Putamen (tissue), 1 donor: ENCODE results near the gene ZNF700.
"Not testable (repeated sequence)": the region's sequence is repeated elsewhere in the genome, so short reads cannot be mapped to it uniquely, and the experiment has no call there.

Source experiments
- DNase-seq: peaks from one replicate; pipeline ENCODE4 v3.0.0-alpha.2; 2016; ENCODE audit warnings: low spot score

ZNF700 gene

DNA sequence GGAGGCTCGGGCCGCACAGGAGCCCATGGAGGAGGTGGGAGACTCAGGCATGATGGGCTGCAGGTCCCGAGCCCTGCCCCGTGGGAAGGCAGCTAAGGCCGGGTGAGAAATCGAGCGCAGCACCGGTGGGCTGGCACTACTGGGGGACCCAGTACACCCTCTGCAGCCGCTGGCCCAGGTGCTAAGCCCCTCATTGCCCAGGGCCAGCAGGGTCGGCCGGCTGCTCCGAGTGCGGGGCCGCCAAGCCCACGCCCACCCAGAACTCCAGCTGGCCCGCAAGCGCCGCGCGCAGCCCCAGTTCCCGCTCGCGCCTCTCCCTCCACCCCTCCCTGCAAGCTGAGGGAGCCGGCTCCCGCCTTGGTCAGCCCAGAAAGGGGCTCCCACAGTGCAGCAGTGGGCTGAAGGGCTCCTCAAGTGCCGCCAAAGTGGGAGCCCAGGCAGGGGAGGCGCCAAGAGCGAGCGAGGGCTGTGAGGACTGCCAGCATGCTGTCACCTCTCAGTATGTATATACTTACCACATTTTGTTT lies 16.5 kb downstream of the ZNF700 start:
- DNase-seq: not testable (repeated sequence)

- DNase-seq: no peak
Observed at GRCh38 chr19:11942008-11942842, 17.3 kb downstream of the ZNF700 start.

DNA sequence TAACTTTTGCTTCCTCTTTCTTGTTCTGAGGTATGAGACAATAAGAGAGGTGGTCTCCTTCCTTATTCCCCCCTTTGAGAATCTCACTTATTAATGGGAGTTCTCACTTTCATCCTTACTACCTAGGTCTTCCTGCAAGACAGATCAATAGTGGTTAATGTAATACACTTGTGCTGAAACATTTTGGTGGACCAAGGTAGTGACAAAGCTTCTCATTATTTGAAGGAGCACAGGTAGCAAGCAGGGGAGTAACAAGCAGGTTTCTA lies 17.9 kb downstream of the ZNF700 start:
- no peak for DNase-seq

GRCh38 chr19:11944656-11945055 lies 19.7 kb downstream of the ZNF700 start:
- no peak for DNase-seq

DNA sequence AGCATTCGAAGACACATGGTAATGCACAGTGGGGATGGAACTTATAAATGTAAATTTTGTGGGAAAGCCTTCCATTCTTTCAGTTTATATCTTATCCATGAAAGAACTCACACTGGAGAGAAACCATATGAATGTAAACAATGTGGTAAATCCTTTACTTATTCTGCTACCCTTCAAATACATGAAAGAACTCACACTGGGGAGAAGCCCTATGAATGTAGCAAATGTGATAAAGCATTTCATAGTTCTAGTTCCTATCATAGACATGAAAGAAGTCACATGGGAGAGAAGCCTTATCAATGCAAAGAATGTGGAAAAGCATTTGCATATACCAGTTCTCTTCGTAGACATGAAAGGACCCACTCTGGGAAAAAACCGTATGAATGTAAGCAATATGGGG lies 23.7 kb downstream of the ZNF700 start:
- no peak for DNase-seq

GRCh38 chr19:11949201-11949600 lies 24.3 kb downstream of the ZNF700 start:
- DNase-seq: no peak

- not testable (repeated sequence) for DNase-seq
Observed at GRCh38 chr19:11949614-11950080, 24.7 kb downstream of the ZNF700 start.

- no peak for DNase-seq
Observed at GRCh38 chr19:11950312-11950711, 25.4 kb downstream of the ZNF700 start.

DNA sequence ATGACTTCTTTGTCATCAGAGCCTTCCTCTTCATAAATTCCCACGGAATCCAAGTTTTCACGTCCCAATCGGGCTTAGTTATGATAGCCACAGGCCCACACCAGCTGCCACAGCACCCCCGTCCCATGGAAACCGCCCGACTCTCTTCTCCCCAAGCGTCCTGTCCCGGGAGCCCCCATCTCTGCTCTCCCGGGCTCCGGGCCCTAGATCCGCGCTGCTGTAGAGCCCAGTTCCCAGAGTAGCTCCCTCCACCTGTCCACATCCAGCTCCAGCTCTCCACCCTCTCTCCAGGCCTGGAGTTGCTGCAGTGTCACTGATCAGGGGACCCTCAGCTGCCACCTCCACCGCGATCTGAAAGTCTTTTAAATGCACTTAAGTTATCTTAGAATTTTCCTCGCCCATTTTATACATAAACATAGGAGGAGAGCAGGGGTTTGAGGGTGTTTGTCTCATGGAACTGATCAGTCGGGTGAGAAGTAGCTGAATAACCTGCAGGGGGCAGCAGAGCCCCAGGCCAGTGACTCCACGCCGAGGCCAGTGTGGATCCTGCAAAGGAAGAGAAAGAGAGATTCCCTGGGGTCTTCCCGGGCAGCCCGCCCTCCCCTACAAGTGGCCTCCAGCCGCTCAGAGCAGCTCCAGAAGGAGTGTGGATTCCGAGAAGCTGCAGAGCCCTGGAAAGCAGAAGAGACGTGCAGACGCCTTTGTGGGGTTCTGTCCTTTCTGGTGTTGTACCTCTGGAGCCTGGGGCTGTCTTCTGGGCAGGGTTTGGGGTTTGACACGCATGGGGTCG lies 38.9 kb downstream of the ZNF700 start:
- peak; percentile 74 for DNase-seq

GRCh38 chr19:11964496-11964857 lies 39.6 kb downstream of the ZNF700 start:
- no peak for DNase-seq

DNA sequence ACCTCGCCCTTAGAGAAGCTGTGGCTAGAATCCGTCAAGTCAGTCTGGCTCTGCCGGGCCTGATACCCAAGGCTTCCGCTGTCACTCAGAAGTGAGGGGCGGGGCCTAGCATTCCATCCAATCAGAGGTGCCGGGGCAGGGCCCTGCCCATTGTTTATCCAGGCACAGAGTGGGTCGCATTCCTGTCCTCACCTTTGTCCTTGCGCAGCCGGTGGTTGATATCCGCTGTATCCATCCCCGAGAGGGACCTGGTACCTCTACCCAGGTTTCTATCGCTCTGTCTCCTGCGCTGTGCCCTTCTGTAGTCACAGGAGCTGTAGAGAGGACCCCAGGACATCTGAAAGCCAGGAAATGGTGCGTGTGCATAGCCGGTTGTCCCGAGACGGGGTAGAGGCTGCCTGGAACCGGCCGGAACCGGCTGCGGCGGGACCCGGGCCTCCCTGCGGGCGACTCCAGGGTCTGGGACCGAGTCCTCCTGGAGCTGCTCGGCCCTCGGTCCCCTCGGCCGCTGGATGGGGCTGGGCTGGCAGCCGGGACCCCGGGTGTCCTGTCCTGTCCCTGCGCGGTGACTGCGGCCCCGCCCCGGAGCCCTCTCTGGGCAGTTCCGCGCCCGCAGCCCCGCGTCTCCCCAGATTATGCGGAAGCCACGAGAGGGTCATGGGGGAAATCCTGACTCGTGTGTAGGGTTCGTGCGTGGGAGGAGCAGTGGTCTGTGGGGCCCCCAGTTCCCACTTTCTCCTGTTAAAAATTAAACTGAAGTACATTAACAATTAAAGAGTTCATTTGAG lies 40.1 kb downstream of the ZNF700 start, which contains the start of gene ZNF763:
Gene ZNF763, plus strand, starts transcription at position 183 of the 788 bp plus-strand sequence. Its CDS starts 169 bp downstream, at position 352.
- peak; percentile 92 for DNase-seq

DNA sequence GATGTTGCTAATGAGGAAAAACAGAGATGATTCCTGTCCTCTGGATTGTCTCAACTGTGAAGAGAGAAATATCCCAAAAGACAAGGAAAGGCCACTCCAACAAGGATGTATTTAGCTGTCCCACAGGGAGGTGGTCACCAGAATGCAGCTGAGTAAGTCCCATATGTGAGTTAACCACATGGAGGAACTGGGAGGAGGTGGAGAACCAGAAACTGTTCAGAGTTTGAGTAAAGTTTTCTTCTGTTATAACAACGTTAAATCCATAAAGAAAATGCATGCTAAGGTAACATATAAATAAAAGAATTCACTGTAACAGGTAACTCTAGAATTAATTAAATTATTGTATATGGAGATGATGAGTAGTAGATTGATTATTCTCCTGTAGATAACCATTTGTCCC lies 45.3 kb downstream of the ZNF700 start:
- no peak for DNase-seq

GRCh38 chr19:11971041-11971440 lies 46.1 kb downstream of the ZNF700 start:
- DNase-seq: no peak

DNA sequence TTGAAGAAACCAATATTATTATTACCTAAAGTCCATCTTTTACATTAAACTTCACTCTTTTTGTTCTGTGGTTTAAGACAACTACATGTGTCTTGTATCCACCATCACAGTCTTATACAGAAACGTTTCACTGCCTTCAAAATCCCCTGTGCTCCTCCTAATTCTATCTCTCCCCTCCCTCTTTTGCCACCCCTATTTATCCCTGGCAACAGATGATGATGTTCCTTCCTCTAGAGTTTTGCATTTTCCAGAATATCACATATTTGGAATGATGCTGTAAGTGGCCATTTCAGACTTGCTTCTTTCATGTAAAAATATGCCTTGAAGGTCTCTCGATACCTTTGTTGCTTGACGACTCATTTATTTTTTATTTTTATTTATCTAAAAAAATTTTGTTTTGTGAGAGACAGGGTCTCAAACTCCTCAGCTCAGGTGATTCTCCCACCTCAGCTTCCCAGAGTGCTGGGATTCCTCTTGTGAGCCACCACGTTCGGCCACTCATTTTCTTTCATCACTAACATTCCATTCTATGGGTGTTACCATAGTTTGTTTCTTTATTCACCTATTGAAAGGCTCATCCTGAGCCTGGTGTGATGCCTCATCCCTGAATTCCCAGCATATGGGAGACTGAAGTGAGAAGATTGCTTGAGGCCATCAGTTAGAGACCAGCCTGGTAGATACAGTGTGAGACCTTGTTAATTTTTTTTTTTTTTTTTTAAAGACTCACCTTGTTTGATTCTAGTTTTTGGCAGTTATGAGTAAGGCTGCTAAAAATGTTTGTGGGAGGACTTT lies 48.3 kb downstream of the ZNF700 start:
- no peak for DNase-seq

DNA sequence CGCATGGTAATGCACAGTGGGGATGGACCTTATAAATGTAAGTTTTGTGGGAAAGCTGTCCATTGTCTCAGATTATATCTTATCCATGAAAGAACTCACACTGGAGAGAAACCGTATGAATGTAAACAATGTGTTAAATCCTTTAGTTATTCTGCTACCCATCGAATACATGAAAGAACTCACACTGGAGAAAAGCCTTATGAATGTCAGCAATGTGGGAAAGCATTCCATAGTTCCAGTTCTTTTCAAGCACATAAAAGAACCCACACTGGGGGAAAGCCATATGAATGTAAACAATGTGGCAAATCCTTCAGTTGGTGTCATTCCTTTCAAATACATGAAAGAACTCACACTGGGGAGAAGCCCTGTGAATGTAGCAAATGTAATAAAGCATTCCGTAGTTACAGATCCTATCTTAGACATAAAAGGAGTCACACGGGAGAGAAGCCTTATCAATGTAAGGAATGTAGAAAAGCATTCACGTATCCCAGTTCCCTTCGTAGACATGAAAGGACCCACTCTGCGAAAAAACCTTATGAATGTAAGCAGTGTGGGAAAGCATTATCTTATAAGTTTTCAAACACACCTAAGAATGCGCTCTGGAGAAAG lies 53.7 kb downstream of the ZNF700 start:
- no peak for DNase-seq

GRCh38 chr19:11979527-11979926 lies 54.6 kb downstream of the ZNF700 start:
- DNase-seq: no peak

GRCh38 chr19:11982526-11982925 lies 57.6 kb downstream of the ZNF700 start:
- no peak for DNase-seq

DNA sequence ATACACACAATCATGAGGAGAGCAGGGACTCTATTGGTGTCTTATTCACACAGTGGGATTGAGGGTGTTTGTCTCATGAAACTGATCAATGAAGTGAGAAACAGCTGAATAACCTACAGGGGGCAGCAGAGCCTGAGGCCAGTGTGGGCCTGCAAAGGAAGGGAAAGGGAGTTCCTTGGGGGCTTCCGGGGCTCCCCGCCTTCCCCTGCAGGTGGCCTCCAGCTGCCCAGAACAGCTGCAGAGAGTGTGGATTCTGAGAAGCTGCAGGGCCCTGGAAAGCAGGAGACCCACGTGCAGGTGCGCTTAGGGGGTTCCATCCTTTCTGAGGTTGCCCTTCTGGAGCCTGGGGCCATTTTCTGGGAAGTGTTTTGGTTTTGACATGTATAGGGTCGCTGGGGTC lies 60.1 kb downstream of the ZNF700 start:
- DNase-seq: no peak

DNA sequence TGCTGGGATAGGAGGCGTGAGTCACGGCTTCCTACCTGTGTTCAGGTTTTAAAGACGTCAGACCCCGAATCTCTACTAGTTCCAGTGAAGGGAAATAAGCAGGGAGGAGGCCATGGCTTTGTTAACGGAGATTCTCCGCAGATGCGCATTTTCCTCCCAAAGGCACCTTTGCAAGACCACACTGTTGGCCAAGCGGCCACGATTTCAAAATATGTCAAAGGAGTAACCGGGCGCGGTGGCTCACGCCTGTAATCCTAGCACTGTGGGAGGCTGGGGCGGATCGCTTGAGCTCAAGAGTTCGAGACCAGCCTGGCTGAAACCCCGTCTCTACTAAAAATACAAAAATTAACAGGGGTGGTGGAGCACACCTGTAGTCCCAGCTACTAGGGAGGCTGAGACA lies 61.8 kb downstream of the ZNF700 start:
- no peak for DNase-seq

- peak; percentile 92 for DNase-seq
Observed at GRCh38 chr19:11987405-11988281, 62.7 kb downstream of the ZNF700 start.
